Measurements from ENCODE around the gene ZNF678.

The ZNF678 gene

DNA sequence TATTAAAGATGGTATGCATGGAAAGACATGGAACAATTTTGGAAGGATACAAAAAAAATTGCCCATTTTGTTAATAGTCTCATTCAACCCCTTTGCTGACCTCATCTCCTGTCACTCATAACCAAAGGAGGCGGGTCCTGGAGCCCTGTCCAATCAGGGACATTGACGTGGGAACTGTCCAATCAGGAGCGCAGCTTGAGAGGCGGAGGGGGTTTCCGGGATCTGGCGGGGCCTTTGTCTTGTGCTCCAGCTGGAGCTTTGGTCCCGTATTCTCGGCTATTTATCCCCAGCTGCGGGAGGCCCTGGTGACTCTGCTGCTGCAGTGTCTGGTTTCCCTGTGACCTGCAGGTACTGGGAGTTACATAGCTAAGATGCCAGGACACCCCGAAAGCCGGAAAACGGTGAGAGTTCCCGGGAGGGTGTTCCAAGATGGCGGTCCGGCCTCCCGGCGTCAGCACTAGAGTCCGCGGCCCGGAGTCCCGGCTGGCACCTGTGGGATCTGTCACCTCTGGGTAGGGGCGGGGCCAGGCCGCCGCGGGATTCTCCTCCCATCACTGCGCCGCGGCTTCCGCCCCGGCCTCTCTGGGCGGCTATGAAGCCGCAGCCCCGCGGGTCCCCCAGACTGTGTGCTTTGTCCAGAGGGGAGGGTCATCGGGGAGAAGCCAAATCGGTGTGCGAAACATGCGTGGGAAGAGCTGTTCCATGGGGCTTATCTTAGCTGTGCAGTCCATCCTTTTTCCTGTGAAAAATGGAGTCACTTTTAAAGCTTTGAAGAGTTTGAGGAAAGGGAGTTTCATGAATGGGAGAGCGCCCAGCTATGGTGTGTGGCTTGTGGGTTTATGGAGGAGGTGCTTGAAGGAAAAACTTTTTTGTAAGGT is at the start of gene ZNF678:
TSS of gene ZNF678 (plus strand) at position 233 of the 878 bp plus-strand sequence. CDS start 87,436 bp downstream, outside the sequence.
- DNase-seq (ENCODE audit: low read depth) = peak; percentile 77

DNA sequence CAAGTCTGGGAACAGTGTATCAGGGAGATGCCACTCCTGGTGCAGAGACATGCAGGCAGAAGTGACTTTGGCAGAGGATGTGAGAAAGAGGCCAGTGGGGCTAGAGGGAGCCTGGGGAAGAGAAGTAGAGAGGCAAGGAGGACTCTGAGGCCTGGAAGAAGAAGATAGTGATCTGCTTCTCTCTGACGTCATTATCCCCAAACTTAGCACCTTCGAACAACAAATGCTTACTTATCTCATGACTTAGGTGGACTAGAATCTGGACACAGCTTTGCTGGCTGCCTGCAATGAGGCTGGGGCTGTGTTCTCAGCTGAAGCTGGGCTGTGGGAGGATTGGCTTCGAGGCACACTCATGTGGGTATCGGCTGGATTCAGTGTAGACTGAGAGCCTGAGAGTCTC is 44.5 kb upstream of the ZNF678 start:
- DNase-seq (ENCODE audit: low read depth) = no peak

DNA sequence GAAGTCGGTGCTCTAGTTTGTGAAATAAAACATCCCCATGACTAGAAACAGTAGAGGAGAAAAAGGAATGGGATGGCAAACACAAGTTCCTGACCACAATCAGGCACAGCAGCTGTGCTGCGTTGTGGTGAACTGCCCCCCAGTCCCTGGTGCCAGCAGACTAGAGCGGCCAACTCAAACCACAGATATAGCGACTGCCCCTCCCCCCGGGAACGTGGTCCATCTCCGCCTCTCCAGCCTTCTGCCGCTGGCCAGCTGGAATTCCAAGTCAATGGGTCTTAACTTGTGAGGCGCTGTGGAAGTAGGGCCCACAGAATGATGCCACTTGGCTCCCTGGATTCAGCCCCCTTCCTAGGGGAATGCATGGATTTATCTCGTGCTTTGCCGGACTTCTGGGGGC is 41.6 kb upstream of the ZNF678 start:
- DNase-seq (ENCODE audit: low read depth) = no peak

DNA sequence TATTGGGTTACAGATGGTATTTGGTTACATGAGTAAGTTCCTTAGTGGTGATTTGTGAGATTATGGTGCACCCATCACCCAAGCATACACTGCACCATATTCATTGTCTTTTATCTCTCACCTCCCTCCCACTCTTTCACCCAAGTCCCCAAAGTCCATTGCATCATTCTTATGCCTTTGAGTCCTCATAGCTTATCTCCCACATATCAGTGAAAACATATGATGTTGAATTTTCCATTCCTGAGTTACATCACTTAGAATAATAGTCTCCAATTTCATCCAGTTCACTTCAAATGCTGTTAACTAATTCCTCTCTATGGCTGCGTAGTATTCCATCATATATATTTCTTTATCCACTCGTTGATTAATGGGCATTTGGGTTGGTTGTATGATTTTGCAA is 36.8 kb upstream of the ZNF678 start:
- DNase-seq (ENCODE audit: low read depth) = no peak

DNA sequence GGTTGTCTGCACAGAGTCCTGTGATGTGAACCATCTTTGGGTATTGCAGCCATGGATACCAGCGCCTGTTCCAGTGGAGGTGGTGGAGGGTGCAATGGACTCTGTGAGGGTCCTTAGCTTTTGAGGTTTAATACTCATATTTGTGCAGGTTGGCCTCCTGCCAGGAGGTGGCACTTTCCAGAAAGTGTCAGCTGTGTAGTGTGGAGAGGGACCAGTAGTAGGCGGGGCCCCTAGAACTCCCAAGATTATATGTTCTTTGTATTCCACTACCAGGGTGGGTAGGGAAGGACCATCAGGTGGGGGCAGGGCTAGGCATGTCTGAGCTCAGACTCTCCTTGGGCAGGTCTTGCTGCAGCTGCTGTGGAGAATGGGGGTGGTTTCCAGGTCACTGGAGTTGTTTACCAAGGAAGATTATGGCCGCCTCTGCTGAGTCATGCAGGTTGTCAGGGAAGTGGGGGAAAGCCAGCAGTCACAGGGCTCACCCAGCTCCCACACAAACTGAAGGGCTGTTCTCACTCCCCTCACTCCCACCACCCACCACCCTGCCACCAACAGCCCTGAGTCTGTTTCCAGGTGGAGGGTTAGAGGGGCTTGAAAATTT is 31.2 kb upstream of the ZNF678 start:
- DNase-seq (ENCODE audit: low read depth) = no peak

DNA sequence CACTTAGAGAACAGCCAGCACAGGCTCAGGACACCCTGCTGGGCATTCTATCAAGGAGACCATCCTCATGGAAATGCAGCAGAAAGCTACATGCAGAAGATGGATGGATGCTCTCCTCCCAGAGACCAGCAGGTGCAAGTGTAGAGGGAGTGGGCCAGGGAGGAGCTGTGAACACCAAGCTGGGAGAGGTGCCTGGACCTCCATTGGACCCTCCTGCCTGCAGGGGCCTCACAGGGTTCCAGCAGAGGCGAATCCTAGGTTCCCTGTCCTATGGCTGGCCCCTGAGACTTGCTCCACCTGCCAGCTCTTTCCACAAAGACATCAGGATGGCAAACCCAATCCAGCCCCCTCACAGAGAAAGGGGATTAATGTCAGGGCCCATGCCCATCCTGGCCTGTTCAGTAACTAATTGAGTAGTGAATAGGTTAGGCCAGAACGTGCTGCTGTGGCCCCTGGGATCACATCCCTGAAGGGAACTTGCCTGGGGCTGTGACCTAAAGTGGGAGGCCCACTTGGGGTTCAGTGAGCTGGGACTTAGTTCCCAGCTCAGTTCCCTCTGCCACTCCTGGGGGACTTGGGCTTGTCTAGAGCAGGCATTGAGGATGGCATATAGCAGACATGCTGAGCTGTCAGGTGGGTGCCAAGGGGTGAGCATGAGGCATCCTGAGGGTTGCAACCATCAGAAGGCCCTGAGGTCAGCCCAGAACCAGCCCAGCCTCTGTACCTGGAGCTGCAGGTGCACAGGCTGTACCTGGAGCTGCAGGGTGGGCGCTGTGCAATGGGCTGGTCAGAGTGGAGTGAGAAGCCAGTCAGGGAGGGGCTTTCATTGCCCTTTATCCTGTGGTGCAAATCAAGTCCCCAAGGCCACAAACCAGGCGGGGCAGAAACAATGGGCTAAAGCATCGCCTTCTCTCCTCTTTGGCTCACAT is 22.9 kb upstream of the ZNF678 start:
- no peak for DNase-seq (ENCODE audit: low read depth)

DNA sequence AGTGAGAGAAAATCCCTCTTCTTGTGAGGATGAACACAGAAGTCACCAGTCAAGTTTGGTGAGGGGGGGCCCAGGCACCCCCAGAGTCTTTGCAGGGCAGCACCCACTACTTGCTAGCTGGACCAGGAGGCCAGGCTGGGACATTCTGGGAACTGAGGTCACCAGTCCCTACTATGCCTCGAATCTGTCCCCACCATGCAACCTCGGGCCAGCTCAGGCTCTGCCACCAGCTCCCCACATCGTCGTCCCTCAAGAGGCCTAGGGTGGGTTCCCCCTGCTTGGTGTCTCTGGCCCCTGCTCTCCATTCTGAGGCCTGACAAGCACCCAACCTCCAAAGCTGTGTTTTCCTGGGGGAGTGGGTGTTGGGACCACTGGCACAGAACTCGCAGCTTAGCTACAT is 22.2 kb upstream of the ZNF678 start:
- DNase-seq (ENCODE audit: low read depth) = no peak

DNA sequence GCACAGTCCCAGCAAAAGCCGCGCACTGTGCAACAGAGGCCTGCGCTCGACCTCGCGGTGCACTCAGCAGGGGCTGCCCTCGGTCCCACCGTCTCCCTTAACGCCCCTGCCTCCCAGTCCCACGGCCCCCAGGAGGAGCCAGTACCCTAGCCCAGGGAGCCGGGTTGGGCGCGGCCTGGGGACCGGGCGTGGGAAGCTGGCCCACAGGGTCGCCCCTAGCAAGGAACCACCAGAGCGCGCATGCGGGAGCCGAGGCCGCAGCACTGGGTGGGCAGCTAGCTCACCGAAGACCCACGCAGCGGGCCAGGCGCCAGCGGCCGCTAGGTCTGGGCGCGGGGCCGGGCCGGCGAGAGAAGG is 21.6 kb upstream of the ZNF678 start:
- no peak for DNase-seq (ENCODE audit: low read depth)

DNA sequence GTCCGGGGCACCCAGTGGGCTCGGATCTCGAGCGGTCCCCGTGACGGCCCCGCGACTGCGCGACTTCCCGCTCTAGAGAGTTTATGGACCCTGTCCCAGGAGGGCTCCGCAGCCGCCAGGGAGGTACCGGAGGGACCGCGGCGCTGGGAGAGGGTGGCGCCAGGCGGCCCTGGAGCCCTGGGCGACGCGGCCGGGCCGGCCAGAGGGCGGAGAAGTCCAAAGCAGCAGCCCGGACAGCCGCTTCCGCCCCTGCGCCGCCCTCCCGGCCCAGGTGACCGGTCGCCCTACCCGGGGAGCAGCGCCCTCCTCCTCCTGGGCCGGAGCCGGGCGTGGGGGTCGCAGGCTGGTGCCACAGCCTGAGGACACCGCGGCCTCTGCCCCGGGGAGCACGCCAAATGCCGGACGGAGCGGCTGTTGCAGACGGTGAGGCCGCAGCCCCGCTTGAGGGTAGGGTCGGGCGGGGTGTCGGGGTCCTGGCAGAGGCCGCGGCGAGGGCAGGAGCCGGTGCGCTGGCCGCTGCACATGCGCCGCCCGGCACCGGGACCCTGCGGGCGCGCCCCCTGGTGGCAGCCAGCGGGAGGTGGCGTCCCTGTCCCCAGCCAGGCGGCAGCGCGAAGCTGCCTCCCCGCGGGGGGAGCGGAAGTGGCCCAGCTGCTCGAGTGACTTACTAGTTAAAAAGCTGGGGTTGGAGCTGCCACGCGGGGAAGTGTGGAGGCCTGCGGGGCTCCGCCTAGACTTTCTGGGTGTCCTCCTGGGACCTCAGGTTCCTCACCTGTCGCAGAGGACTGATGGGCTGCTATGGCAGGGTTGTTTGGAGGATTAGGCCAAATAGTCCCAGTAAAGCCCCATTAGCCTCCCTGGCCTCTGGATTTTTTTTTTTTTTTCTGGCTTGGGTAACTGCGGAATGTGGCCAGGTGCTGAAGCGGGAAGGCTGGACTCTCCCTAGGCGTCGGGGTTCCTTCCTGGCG is 20.9 kb upstream of the ZNF678 start:
- DNase-seq (ENCODE audit: low read depth) = peak; percentile 86

DNA sequence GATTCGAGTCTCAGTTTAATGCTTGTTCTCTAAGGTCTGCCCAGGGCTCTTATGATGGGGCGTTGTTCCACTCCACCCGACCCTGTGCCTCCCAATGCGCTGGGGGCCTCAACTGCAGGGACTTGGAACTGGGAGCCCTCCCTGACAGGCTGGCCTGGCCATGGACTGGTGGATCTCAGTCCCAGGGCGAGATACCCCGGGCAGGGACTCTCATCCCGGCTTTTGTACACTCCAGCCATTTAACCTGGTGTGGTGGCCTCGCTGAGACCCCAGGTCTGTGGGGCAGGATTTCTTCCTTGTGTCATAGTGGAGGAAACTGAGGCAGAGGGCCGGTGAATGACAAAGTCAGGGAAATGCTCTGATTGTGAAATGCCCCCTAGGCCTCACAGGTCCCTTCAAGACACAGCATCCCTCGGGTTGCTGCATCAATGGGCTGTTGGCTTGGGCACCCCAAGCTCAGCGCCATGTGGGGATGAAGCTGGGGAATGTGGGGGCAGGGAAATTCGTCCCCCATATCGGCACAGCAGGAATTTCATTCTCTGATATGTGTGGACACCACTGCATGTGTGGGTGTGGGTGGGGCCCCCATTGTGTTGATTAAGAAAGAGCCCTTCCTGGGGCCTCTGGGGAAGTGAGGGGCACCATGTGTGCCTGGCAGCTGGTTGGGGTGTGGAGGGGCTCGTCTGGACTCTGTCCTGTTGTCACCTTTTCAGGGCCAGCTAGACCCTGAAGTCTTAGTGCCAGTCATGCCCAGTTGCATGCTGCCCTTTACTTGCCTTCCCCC is 19.9 kb upstream of the ZNF678 start:
- no peak for DNase-seq (ENCODE audit: low read depth)

DNA sequence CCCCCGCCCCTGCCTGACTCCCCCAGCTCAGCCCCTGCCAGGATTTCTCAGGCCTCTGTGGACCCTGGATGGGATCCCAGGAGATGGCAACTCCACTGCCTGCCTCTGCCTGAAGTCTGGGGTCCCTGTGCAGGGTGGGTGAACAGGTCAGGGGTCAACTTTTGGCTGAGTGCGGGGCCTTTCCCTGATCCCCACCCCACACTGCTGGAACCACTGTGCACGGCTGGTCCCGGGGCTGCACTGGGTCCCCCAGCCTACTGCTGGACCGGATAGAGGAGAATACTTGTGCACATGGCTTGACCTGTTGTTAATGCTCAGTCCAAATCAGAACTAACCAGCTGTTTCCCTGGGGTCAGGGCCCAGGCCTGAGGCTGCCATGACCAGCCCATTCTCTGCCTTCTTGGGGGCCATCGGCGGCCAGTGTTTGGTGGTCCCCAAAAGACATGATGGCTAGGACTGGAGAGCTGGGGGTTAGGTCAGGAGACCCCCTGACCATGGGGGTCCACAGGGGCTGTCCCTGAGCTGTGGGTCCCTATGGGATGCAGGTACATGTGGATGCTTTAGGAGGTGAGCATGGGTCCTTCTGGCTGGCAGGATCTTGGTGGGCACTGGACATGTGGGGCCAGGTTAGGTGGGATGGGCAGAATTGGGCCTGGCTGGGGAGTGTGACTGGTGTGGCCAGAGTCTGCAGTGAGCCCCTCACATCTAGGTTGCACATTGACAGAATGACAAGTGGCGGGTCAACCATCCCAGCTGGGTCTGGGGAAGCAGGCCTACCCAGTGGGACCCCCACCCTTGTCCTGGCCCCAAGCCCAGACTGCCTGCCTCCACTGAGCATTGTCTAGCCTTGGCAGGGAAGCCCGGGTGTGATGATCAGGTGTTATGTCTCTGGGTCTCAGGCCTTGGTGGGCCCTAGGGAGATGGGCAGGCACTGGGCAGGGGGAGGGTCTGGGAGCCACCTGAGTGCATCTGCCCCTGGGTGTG is 19.0 kb upstream of the ZNF678 start:
- no peak for DNase-seq (ENCODE audit: low read depth)

DNA sequence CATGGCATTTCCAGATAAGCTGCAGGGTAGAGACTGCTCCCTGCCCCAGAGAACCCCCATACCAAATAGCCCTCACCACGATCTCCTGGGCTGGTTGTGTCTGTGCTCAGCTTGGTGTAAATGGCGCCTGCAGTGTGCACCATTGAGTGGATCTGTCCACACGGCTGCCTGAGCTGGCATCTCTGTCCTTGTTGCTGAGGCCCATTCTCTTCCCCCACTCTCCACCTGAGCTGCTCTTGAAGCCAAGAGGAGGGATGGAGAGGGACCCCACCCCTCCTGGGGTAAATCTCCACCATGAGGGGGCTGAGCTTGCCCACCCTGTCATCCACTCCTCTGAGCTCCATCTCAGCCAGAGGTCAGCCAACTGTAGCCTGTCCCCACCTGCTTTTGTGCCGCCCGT is 18.0 kb upstream of the ZNF678 start:
- no peak for DNase-seq (ENCODE audit: low read depth)

DNA sequence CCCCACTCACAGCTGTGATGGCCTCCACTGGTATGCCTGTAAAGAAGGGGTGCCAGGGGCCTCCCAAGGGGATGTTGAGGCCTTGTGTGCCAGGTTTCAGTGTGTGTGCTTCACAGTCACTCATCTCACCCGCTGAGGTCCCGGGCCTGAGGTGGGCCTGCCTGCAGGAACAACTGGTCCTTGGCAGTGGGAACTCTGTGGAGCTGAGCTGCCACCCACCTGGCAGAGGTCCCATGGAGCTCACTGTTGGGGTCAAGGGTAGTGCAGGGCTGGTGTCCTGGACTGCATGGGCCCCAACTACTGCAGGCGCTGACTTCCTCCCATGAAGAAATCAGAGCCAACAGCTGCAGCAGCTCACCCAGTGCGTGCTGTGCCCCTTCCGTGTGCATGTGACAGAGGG is 17.3 kb upstream of the ZNF678 start:
- no peak for DNase-seq (ENCODE audit: low read depth)

DNA sequence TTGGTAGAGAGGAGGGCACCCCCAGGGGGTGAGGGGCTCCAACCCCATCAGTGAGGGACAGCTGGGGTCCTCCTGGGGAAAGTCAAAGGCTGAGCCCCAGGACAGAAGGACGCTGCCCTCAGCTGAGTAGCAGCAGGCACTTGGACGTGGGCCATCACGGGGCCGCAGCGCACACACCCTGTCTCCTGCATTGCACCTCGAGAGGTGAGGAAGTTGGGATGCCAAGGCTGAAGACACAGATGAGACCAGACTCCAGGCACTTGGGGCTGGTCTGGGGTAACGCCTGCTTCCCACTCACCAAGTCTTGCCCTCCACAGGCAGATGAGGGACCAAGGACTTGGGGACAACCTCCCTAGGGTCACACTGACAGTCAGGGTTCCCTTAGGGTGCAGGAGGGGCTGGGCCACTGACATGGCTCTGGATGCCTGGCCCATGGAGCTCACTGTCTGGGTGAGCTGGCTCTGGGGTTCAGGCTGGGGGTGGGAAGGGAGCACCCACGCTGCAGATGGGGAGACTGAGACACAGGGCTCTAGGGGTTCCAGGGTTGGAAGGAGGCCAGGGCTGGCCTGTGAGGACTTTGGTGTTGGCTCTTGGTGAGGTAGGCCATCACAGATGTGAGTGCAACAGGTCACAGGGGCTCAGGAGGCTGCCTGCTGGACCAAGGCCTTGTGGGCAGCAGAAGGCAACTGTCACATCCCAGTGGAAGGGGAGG is 16.6 kb upstream of the ZNF678 start:
- no peak for DNase-seq (ENCODE audit: low read depth)

DNA sequence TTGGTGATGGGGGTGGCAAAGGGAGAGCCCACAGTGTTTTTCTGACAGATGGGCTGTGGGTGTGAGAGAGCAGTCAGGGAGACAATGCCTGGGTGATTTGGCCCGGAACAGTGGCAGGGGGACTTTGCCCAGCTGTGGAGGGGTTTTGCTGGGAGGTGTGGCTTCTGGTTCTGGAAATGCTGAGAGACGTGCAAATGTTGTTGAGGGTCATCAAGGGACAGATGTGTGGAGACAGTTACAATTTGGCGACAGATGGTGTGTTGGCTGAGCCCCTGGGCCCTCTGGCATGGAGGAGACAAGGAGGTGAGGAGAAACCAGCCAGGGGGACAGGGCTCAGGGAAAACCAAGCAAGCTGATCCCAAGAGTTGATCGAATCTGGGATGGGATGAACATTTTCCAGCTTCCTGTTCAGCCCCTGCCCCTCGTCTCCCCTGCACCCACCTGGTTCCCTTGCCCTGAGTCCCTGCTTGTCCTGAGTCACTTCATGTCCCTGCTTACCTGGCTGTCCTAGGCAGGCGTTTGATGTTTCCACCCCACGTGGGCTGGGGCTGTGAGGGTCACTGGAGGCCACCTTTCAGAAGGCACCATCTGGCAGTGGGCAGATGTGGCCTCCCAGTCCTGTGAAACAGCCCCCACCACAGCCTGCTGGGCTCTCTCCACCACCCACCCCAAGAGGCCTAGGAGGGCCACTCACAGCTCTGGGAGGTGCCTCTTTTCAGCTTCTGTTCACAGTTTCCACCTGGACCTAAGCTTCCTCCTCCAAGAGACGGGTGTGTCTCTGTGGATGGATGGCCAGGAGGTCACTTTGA is 15.8 kb upstream of the ZNF678 start:
- DNase-seq (ENCODE audit: low read depth) = no peak

DNA sequence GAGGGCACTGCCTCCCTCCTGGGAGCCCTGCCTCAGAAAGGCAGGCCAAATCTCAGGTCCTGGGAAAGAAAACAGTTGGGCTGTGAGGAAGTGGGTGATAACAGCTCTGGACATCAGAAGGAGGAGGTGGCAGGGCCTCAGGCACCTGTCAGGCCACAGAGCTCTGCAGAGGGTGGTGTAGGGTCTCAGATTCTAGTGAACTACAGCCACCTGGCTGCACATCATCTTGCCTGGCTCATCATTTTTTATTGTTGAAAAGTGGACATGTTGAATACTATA is 15.3 kb upstream of the ZNF678 start:
- no peak for DNase-seq (ENCODE audit: low read depth)

DNA sequence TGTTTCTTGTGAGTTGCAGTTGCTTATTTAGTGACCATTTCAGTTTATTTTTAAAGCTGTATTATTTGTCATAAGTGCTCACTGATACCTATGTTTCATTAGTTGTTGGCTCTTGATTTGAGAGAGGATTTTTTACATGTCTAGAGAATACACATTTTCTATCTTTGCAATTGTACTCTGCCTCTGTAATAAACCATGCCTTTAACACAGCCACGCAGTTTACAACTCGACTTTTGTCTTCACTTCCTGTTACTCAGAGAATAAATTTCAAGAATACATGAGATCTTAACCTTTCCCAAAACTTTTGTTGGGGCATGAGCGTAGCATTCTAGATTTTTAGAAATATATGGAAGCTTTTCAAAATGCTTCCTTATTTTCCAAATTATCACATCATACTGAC is 14.9 kb upstream of the ZNF678 start:
- DNase-seq (ENCODE audit: low read depth) = no peak

DNA sequence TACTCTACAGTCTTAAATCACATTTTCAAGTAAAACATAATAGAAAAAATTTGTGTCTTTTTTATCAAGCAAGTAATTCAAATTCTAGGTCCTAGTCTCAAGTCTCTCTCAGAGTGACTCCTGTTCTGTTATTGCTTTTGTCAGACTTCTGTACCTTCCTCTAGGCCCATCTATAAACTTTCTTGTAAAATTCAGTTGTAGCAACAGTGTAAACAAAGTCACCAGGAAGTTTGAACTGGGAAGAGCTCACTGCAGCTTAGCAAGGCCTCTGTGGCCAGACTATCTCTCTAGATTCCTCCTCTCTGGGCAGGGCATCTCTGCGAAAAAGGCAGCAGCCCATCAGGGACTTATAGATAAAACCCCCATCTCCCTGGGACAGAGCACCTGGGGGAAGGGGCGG is 13.5 kb upstream of the ZNF678 start:
- DNase-seq (ENCODE audit: low read depth) = no peak
